ENCODE measurements around the gene PLCXD3. TPM values are rescaled to one million over a fixed set of nuclear protein-coding genes. Genes with fewer than 3 reads are reported as not detected.

PLCXD3 gene
- total and polyA plus RNA-seq, 9 of the 15 experiments (the other 6 are each of a cell fraction or from before 2014, with no cell fraction given), result not detected

DNA sequence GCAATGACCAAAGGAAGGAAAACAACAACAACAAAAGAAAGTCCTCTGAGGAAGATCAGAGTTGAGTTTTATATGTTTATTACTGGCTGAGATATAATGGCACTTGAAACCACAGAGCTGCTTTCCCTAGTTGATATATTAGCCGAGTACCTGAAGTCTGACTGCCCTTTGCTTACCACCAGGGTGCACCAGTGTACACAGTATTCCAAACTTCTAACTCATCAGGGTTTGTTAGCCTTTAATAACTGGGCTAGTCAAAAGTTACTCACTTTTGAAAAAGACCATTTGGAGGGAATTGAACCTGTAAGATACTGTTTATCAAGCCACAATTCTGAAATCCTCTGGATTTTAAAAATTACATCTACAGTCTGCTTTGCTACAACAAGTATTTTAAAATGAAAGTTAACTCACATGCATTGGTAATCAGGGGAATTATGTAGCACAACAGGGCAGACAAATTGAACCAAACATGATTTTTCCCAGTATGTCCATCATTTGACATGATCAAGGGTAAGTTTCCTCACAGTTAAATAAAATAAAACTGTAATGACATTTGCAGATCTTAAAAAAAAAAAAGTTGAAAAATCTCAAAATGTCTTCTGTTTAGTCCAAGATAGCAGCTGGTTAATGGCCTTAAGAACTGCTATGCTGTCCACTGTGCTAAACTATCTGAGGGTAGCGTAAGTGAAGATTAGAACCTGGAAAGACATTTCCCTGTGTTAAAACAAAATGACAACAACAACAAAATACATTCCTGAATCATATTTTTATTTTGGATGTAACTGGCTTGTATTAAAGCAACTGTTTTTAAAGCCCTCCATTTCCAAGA is 239.8 kb downstream of the PLCXD3 start:
- DNase-seq (ENCODE audit: extremely low read depth in 1 of 4, low spot score in 3 of 4), result peak in 1 of 4 experiments; percentile 25
- TF ChIP-seq ZNF507 (tag; conservative IDR thresholded peaks at IDR 0.05) (no peak), EP400 (IDR thresholded peaks at IDR 0.05) (no peak), RAD21 (CRISPR knock-in tag; conservative IDR thresholded peaks at IDR 0.05 in 1 of 2, IDR thresholded peaks at IDR 0.05 in 1 of 2) (peak; percentile 70 to 79)
- TF ChIP-seq, protein P1, sequence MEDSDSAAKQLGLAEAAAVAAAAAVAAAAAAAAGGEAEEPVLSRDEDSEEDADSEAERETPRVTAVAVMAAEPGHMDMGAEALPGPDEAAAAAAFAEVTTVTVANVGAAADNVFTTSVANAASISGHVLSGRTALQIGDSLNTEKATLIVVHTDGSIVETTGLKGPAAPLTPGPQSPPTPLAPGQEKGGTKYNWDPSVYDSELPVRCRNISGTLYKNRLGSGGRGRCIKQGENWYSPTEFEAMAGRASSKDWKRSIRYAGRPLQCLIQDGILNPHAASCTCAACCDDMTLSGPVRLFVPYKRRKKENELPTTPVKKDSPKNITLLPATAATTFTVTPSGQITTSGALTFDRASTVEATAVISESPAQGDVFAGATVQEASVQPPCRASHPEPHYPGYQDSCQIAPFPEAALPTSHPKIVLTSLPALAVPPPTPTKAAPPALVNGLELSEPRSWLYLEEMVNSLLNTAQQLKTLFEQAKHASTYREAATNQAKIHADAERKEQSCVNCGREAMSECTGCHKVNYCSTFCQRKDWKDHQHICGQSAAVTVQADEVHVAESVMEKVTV (CRISPR knock-in tag; IDR thresholded peaks at IDR 0.05), result 0 out of 2 replicates have a peak, but pooled peaks have one; percentile 19
- TF ChIP-seq, protein P2, sequence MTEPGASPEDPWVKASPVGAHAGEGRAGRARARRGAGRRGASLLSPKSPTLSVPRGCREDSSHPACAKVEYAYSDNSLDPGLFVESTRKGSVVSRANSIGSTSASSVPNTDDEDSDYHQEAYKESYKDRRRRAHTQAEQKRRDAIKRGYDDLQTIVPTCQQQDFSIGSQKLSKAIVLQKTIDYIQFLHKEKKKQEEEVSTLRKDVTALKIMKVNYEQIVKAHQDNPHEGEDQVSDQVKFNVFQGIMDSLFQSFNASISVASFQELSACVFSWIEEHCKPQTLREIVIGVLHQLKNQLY (CRISPR knock-in tag; conservative IDR thresholded peaks at IDR 0.05), result no peak
- TF ChIP-seq, protein P3, sequence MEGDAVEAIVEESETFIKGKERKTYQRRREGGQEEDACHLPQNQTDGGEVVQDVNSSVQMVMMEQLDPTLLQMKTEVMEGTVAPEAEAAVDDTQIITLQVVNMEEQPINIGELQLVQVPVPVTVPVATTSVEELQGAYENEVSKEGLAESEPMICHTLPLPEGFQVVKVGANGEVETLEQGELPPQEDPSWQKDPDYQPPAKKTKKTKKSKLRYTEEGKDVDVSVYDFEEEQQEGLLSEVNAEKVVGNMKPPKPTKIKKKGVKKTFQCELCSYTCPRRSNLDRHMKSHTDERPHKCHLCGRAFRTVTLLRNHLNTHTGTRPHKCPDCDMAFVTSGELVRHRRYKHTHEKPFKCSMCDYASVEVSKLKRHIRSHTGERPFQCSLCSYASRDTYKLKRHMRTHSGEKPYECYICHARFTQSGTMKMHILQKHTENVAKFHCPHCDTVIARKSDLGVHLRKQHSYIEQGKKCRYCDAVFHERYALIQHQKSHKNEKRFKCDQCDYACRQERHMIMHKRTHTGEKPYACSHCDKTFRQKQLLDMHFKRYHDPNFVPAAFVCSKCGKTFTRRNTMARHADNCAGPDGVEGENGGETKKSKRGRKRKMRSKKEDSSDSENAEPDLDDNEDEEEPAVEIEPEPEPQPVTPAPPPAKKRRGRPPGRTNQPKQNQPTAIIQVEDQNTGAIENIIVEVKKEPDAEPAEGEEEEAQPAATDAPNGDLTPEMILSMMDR (IDR thresholded peaks at IDR 0.05 in 2 of 3, conservative IDR thresholded peaks at IDR 0.05 in 1 of 3; ENCODE audit: insufficient read depth in 2 of 3, low read depth in 1 of 3, low read length in 3 of 3), result peak in 2 of 3 experiments; percentile 43 to 44; a peak in 3 of 6 replicates

More for the DNA sequence above, 239.8 kb downstream of the PLCXD3 start:
- Histone ChIP-seq H3K36me3 (ENCODE audit: control insufficient read depth, insufficient read depth, low read length) (no peaks in the 10 kb centered on the region), H3K27me3 (ENCODE audit: control insufficient read depth in 2 of 2, insufficient read depth in 2 of 2, low read length in 2 of 2) (no peaks in the 10 kb centered on the region), H4K20me1 (replicated peaks; ENCODE audit: control insufficient read depth, insufficient read depth, low read length) (no peaks in the 10 kb centered on the region), H3K4me2 (ENCODE audit: insufficient read depth, low read length) (no peak overlapping the region), H2AFZ (ENCODE audit: low read depth, low read length) (no peak overlapping the region), H3K9me1 (ENCODE audit: control insufficient read depth, insufficient read depth, low read length) (no peaks in the 10 kb centered on the region), H3K79me2 (ENCODE audit: control insufficient read depth, insufficient read depth, low read length) (no peaks in the 10 kb centered on the region), H3K9me3 (replicated peaks; ENCODE audit: control insufficient read depth, insufficient read depth, low read depth, low read length) (no peaks in the 10 kb centered on the region), H3K9ac (ENCODE audit: insufficient read depth in 1 of 2, low read depth in 2 of 2, low read length in 2 of 2) (no peak overlapping the region), H3K4me3 (no peak overlapping the region), H3K27ac (ENCODE audit: extremely low read depth, low read depth, low read length) (no peak overlapping the region), H3K4me1 (replicated peaks in 1 of 2; ENCODE audit: control insufficient read depth in 2 of 2, insufficient read depth in 2 of 2, low read length in 2 of 2) (no peaks in the 10 kb centered on the region)
- ATAC-seq (peak; percentile 58; the same call in 1 of the 3 replicates), FAIRE-seq (peak; percentile 44)
- no TSS peak for BruUV-seq (replicated peaks)
- ChIA-PET CTCF (ENCODE audit: low intra/inter-chr PET ratio) (interaction anchor here (1.2 kb wide), 1 partner anchor 574 kb away, joined by 4 read pairs; no protein-coding TSS in a partner anchor), POLR2A (interaction anchor here (0.6 to 0.7 kb wide), 3 partner anchors 90 to 941 kb away, joined by 3 read pairs; no protein-coding TSS in a partner anchor)
- 3% methylated on average over 2 of the region's 2 CpGs for WGBS (ENCODE audit: insufficient coverage, low coverage, missing lambda C conversion rate)
- in situ Hi-C loops (cut with MboI) (no loop called here), intact Hi-C loops (cut with micrococcal nuclease) (no loop called here)

Data from K562 (cell line).